Body of pancreas (tissue), 4 donors: ENCODE results near the gene AGR2. TPM values are rescaled to one million over a fixed set of nuclear protein-coding genes. Genes with fewer than 3 reads are reported as not detected.

Source experiments
- ATAC-seq: fragments of 150-250 bp; one replicate; pipeline ENCODE4 v1.9.1; 2016
- DNase-seq, 4 donors: peaks; one replicate each; pipeline ENCODE4 v3.0.0-alpha.2; 2019
- H3K27ac ChIP-seq, 4 donors: fragments of 200-600 bp; sonication (generic); 1 replicate in 3 of 4; 2 replicates in 1 of 4; pipeline versions ENCODE4 v1.5.1 to v1.6.1; 2016 to 2019; ENCODE audit warnings: mild to moderate bottlenecking in 1 of 4, mixed read lengths in 1 of 4, moderate library complexity in 1 of 4
- H3K27me3 ChIP-seq, 2 donors: fragments of 200-600 bp; sonication (generic); one replicate each; pipeline ENCODE4 v1.6.0; 2016; ENCODE audit warnings: mild to moderate bottlenecking in 1 of 2
- H3K36me3 ChIP-seq, 2 donors: fragments of 200-600 bp; sonication (generic); replicated peaks in 1 of 2; 2 replicates each; pipeline ENCODE4 v1.5.1; 2016; ENCODE audit warnings: low read depth in 2 of 2; ENCODE audit not compliant: insufficient read depth in 1 of 2
- H3K4me1 ChIP-seq: fragments of 200-600 bp; sonication (generic); one replicate; pipeline ENCODE4 v1.6.0; 2016
- H3K4me3 ChIP-seq, 2 donors: fragments of 200-600 bp; sonication (generic); 1 replicate in 1 of 2; 2 replicates in 1 of 2; pipeline ENCODE4 v1.5.1; 2016 to 2019
- H3K9me3 ChIP-seq, 3 donors: fragments of 200-600 bp; sonication (generic); 1 replicate in 2 of 3; 2 replicates in 1 of 3; pipeline ENCODE4 v1.5.1; 2016
- CTCF ChIP-seq, 7 experiments: fragments of 450-650 bp in 4 of 7; fragments of 200-600 bp in 3 of 7; sonication (generic) in 3 of 7; IDR thresholded peaks; one replicate each; pipeline ENCODE4 v1.5.1; 2016 to 2019; ENCODE audit warnings: antibody characterized with exemption in 7 of 7
- POLR2A ChIP-seq, 3 donors: fragments of 450-650 bp; IDR thresholded peaks; one replicate each; pipeline ENCODE4 v1.6.1; 2016; ENCODE audit warnings: antibody characterized with exemption in 3 of 3, mild to moderate bottlenecking in 2 of 3
- WGBS, 2 donors: methylation state at CpG; one replicate each; pipeline ENCODE4 v1.1.5; 2017; 5-methylcytosine and 5-hydroxymethylcytosine counted together
- intact Hi-C: fragments of 100-400 bp; cut with DNase I; formaldehyde crosslinking; loops from one replicate; pipeline ENCODE4 v1.15.1; 2023
- total RNA-seq, 2 donors: library from RNA; depleted of rRNA; stranded (reverse); fragments of >200 nt; gene quantifications; one replicate each; pipeline ENCODE4 v1.1.0, GENCODE V29; 2016

AGR2 gene
- total RNA-seq, 2 donors from 2014 or later, result 6.3 to 20.0 TPM

DNA sequence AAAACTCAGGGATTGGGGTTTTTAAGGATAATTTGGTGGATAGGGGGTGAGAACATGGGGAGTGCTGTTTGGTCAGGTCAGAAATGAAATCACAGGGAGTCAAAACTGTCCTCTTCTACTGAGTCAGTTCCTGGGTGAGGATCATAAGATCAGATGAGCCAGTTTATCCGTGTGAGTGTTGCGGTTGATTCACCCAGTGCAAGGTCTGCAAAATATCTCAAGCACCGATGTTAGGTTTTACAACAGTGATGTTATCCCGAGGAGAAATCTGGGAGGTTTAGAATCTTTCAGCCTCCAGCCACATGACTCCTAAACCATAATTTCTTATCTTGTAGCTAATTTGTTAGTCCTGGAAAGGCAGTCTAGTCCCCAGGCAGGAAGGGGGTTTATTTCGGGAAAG, 31.7 kb upstream of the AGR2 start:
- H3K9me3 ChIP-seq, result no peaks in the 10 kb centered on the region
- TF ChIP-seq CTCF (IDR thresholded peaks at IDR 0.05) (no peak), POLR2A (IDR thresholded peaks at IDR 0.05) (no peak)
- H3K27ac ChIP-seq, result no peak overlapping the region
- no peaks in the 10 kb centered on the region for H3K36me3 ChIP-seq
- H3K27me3 ChIP-seq, result no peaks in the 10 kb centered on the region
- 92 to 96% methylated on average over 5 of the region's 5 CpGs for WGBS, 2 donors
- no peak for ATAC-seq
- H3K4me1 ChIP-seq, result no peaks in the 10 kb centered on the region
- H3K4me3 ChIP-seq, result no peak overlapping the region
- intact Hi-C loops, result no loop called here
- no peak for DNase-seq

- ATAC-seq (no peak), DNase-seq (no peak)
- TF ChIP-seq POLR2A (IDR thresholded peaks at IDR 0.05), result no peak
- no peak for TF ChIP-seq CTCF (IDR thresholded peaks at IDR 0.05)
- Histone ChIP-seq H3K27me3 (no peaks in the 10 kb centered on the region), H3K4me3 (no peak overlapping the region), H3K4me1 (no peaks in the 10 kb centered on the region), H3K36me3 (no peaks in the 10 kb centered on the region), H3K9me3 (no peaks in the 10 kb centered on the region), H3K27ac (no peak overlapping the region)
- intact Hi-C loops, result no loop called here
- WGBS, 2 donors, result 86 to 95% methylated on average over 1 of the region's 1 CpG
Observed at GRCh38 chr7:16833373-16833772, 28.6 kb upstream of the AGR2 start.

DNA sequence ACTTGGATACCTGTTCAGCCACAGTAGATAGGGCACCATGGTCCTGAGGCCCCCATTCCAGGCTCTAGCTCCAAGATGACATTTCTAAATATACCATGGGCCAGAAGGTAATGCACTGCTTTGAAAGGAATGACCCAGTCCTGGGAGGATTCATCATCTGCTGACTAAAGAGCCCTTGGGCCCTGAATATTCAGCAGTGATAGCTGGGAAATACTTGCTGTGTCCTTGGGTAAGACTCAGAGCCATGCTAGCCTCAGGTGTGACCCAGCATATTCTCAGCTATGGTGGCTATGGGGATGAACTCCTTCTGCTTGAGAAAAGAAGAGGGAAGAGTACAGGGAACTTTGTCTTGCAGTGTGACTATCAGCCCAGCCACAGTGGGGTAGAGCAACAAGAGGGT, 21.3 kb upstream of the AGR2 start:
- ATAC-seq, result no peak
- no peaks in the 10 kb centered on the region for H3K27me3 ChIP-seq
- H3K9me3 ChIP-seq, result no peaks in the 10 kb centered on the region
- no peak overlapping the region for H3K4me3 ChIP-seq
- DNase-seq, result no peak
- H3K27ac ChIP-seq, result no peak overlapping the region
- no peaks in the 10 kb centered on the region for H3K36me3 ChIP-seq
- intact Hi-C loops, result no loop called here
- H3K4me1 ChIP-seq, result peaks cover 13% of the 10 kb centered on the region
- TF ChIP-seq CTCF (IDR thresholded peaks at IDR 0.05) (no peak), POLR2A (IDR thresholded peaks at IDR 0.05) (no peak)

DNA sequence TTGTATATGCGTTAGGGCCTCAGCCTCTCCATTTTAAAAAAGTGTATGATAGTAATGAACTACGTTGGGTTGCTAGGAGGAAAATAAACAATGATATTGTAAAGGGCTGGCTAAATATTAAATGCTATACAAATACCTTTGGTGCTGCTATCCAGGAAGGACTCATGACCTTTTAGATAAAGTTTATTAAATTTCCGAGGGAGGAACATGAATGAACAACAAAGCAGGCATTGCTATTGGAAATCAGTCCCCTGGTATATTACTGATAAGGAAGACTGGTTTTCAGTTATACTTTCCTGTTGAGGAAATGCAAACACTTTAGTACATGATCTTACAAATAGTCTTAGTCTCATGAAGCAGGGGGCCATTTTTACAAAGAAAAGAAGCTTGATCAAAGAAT, 17.2 kb upstream of the AGR2 start:
- no peak for DNase-seq
- peak; percentile 70 for ATAC-seq
- intact Hi-C loops, result no loop called here

More for the DNA sequence above, 17.2 kb upstream of the AGR2 start:
- WGBS, 2 donors, result 15 to 27% methylated on average over 3 of the region's 3 CpGs
- peaks cover 13% of the 10 kb centered on the region for H3K4me1 ChIP-seq
- H3K36me3 ChIP-seq, result no peaks in the 10 kb centered on the region
- peak overlapping the region in 1 of 4 donors; percentile 1 for H3K27ac ChIP-seq
- H3K27me3 ChIP-seq, result no peaks in the 10 kb centered on the region
- TF ChIP-seq POLR2A (IDR thresholded peaks at IDR 0.05) (no peak), CTCF (IDR thresholded peaks at IDR 0.05) (no peak)
- H3K4me3 ChIP-seq, result no peak overlapping the region
- H3K9me3 ChIP-seq, result no peaks in the 10 kb centered on the region
